ENCODE results near the gene BMP10.

- TF ChIP-seq CTCF (IDR thresholded peaks at IDR 0.05; ENCODE audit: low read depth, low read length, poor library complexity, severe bottlenecking) (no peak), EZH2phosphoT487 (IDR thresholded peaks at IDR 0.05; ENCODE audit: borderline replicate concordance, low read length) (no peak)
Measured at GRCh38 chr2:68846091-68846490, 25.1 kb downstream of the BMP10 start.

Data from DOHH2 (cell line).